ENCODE data around the gene CEMP1. TPM values are rescaled to one million over a fixed set of nuclear protein-coding genes. Genes with fewer than 3 reads are reported as not detected.
A peak's percentile ranks its signal among the peaks of the same experiment; 100 is the strongest.

CEMP1 gene
- total RNA-seq, 1 experiment from 2014 or later, result not detected

- DNase-seq (ENCODE audit: low read depth), result peak; percentile 82
Observed at GRCh38 chr16:2500918-2501750, 30.1 kb downstream of the CEMP1 start.

- no peak for DNase-seq (ENCODE audit: low read depth)
Observed at GRCh38 chr16:2500430-2500917, 30.7 kb downstream of the CEMP1 start.

DNA sequence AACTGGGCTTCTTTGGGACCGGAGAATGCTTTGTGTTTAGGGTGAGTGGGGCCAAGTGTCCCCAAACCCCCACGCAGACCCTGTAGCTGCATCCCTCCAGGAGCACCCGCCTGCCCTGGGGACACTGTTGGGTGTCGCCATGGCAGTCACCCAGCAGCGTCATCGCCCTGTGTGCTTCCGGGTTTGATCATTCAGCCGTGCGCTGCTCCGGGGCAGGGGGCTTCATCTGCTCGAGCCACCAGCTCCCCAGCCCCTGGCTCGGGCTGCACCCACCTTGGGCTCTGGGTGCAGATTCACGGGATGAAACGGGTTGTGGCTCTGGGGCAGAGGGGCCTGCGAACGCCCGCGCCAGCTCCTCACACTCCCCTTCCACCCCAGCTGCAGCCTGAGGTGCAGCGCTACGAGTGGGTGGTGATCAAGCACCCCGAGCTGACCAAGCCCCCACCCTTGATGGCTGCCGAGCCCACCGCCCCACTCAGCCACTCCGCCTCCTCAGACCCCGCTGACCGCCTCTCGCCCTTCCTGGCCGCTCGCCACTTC is 31.2 kb downstream of the CEMP1 start:
- DNase-seq (ENCODE audit: low read depth), result no peak

- DNase-seq (ENCODE audit: low read depth), result no peak
Observed at GRCh38 chr16:2499454-2499853, 31.8 kb downstream of the CEMP1 start.

DNA sequence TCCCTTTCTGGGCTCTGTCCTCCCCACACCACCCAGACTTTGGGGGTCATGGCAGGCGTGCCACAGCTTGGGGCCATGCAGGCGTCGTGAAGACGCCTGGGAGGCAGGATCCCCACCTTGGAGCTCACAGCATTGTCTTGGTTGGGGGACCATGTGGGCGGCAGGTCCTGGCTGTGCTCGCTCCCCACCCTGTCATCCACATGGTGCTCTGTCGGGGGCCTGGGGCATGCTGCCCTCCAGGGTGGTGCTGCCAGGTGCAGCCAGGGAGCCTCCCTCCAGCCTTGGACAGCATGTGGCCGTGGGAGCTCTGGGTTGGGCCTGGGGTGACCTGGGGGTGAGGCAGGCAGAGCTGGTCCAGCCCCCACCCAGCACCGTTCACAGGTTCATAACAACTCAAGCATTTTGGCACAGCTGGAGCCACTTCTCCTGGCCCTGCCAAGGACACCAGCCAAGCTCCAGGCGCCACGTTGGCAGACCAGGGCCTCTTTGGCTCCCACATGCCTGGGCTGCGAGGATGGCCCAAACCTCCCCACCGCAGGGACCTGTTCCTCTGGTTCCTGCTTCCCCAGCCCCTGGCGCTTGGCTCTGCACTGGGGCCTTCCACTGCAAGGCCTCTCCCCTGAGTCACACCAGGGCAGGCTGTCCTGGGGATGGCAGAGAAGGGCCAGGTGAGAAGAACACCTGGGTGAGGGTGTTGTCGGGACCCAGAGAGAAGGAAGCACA is 32.5 kb downstream of the CEMP1 start:
- no peak for DNase-seq (ENCODE audit: low read depth)

DNA sequence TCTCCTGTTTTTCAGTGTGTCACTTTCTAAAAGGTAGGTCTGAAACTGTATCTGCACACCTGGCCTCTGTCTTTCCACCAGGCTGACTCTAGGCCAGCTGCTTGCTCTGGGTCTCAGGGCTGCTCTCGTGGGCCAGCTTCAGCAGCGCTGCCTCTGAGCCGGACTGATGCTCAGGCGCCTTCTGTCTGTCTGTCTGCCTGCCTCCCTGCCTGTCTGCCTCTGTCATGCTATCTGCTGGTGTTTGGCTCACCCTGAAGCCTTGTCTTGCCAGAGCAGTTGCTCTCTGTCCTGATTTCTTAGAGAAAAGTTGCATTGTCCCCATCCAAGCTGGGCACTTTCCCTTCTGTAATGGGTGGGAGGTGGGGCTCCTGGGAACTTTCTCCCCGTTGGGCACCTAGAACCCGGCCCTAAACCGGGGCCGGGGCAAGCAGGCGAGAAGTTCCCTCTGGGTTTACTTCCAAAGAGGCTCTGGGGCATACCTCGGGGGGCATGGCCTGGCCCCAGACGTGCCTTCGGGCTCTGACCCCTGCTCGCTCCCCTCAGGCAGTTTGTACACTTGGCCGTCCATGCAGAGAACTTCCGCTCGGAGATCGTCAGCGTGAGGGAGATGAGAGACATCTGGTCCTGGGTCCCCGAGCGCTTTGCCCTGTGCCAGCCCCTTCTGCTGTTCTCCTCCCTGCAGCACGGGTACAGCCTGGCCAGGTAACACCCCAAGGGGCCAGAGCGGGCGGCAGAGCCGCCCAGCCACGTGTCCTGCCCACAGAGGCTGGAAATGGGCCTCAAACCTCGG is 33.3 kb downstream of the CEMP1 start:
- no peak for DNase-seq (ENCODE audit: low read depth)

DNA sequence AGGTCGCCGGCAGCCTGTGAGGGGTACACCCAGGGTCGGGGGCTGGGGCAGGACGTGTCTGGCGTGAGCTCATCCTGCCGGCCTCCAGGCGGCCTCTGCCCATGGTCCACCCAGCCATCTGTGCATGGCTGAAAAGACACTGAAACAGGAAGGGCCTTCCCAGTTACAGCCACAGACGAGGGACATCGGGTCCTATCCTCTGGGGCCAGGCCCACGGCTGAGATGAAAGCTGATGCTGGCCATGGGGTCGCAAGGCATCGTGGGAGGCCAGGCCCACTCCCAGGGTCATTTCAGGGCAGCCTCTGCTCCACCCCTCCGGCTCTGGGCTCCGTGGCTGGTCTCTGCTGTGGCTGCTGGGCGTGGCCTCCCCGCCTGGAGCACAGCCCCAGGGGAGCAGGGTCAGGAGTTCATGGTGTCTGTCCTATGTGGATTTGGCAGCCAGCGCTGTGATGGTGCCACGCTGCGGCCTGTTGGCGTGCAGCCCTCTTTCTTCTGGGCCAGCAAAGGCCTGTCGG is 34.0 kb downstream of the CEMP1 start:
- DNase-seq (ENCODE audit: low read depth), result peak; percentile 51

DNA sequence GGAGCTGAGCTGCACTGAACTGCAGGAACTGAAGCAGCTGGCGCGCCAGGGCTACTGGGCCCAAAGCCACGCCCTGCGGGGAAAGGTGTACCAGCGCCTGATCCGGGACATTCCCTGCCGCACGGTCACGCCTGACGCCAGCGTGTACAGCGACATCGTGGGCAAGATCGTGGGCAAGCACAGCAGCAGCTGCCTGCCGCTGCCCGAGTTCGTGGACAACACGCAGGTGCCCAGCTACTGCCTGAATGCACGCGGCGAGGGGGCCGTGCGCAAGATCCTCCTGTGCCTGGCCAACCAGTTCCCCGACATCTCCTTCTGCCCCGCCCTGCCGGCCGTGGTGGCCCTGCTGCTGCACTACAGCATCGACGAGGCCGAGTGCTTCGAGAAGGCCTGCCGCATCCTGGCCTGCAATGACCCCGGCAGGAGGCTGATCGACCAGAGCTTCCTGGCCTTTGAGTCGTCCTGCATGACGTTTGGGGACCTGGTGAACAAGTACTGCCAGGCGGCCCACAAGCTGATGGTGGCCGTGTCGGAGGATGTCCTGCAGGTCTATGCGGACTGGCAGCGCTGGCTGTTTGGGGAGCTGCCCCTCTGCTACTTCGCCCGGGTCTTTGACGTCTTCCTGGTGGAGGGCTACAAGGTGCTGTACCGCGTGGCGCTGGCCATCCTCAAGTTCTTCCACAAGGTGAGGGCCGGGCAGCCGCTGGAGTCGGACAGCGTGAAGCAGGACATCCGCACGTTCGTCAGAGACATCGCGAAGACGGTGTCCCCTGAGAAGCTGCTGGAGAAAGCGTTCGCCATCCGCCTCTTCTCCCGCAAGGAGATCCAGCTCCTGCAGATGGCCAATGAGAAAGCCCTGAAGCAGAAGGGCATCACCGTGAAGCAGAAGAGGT is 34.7 kb downstream of the CEMP1 start:
- no peak for DNase-seq (ENCODE audit: low read depth)

- no peak for DNase-seq (ENCODE audit: low read depth)
Observed at GRCh38 chr16:2495041-2495440, 36.2 kb downstream of the CEMP1 start.

DNA sequence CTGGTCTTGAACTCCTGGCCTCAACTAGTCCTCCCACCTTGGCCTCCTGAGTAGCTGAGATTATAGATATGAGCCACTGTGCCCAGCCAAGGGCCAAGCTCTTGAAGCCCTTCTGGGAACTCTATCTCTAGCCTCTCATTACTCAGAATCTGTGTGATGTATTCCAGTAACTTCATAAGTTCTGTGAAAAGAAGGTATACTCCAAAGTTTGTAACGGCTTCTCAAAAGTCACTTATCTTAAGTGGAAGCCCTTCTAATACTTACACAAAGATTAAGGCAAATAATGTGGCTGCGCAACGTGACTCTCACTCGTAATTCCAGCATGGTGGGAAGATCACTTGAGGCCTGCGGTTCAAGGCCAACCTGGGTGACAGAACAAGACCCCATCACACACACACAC is 36.6 kb downstream of the CEMP1 start:
- no peak for DNase-seq (ENCODE audit: low read depth)

- DNase-seq (ENCODE audit: low read depth), result no peak
Observed at GRCh38 chr16:2493605-2494004, 37.6 kb downstream of the CEMP1 start.

DNA sequence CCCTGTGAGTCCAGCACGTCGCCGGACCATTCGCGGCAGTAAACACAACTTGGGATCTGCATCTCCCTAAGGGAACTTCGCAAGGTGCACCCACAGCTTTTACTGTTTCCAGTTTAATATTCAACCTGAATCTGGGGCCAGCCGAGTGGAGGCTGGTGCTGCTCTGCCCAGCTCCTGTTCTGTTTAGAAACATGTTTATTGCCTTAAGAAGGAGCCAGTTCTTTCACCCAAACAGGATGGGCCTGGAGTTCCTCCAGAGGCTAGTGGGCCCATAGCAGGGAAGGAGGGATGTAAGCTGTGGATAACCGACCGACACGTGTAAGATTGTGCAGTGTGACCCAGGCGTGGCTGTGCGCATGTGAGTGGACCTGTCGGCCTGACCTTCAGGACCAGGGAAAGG is 38.9 kb downstream of the CEMP1 start:
- no peak for DNase-seq (ENCODE audit: low read depth)

GRCh38 chr16:2490190-2491105 is 40.8 kb downstream of the CEMP1 start:
- DNase-seq (ENCODE audit: low read depth), result no peak

GRCh38 chr16:2489581-2489980 is 41.6 kb downstream of the CEMP1 start:
- no peak for DNase-seq (ENCODE audit: low read depth)

- DNase-seq (ENCODE audit: low read depth), result no peak
Observed at GRCh38 chr16:2487903-2488531, 43.2 kb downstream of the CEMP1 start.

GRCh38 chr16:2487517-2487842 is 43.7 kb downstream of the CEMP1 start:
- no peak for DNase-seq (ENCODE audit: low read depth)

- DNase-seq (ENCODE audit: low read depth), result no peak
Observed at GRCh38 chr16:2486645-2487516, 44.3 kb downstream of the CEMP1 start.

DNA sequence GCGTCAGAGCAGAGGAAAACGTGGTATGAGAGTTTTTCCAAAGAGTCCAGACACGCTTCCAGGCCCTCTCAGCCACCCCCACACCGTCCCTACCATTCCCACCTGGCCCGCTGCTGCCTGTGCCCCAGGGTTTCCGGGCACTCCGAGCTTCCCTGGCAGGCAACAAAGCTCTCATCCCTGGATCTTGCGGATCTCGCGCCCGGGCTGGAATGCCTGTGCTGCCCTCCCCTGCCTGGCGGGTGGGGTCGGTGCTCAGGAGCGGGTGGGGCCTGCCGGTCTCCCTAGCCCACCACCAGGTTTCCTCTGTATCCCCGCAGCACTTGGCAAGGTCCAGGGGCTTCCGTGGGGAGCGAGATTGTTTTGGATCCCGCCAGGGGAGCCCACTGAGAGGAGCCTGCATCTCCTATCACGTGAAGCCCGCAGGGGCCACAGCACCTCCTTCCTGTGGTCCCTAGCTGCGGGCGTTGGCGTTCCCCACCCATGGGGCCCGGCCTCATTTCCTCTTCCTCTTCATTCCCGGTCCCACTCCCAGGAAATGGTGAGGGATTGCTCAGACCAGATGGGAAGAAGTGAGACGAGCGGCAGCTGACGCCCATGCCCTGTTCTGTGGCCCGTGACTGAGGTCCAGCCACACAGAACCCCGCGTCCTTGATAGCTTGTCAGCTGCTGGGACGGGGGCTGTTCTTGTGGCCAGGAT is 45.2 kb downstream of the CEMP1 start:
- no peak for DNase-seq (ENCODE audit: low read depth)
